ENCODE measurements around the gene ALDH1L1.

The ALDH1L1 gene

DNA sequence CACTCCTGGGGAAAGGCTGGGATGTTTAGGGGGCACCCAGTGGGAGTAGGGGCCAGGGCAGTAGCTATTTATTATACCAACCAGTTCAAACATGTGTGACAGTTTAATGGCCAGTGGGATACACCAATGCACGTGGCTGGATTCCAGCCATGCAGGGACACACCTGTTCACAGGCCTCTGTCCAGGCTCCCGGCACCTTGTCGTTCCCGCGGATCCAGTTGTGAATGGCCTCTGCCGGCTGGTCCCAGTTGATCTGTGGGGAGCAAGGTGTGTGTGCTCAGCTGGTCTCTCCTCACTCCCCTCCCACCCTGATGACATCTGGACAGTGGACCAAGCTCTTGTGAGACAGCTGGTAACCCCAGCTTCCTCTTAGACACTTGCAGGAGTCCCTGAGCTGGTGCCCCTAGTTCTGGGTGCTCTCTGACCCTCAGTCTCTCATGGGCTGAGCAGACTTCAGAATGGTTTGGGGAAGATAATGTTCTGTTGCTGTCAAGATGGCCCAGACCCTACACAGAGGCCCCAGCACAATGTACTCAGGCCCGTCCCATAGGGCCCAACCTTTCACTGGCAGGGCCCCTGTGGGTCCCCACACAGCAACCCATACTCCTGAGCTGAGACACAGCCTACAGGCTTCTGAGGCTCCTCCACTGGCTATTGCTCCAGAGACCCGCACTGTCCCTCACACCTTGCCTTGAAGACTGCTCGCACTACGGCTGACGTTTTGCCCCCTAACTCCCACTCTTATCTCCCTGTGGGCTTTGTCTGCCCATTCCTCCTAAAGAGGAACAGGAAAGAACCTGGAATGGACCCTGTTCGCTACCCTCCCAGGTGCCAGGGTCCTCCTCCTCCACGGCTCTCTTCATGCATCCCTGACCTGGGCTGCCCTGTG is 25.8 kb downstream of the ALDH1L1 start:
- DNase-seq = no peak

DNA sequence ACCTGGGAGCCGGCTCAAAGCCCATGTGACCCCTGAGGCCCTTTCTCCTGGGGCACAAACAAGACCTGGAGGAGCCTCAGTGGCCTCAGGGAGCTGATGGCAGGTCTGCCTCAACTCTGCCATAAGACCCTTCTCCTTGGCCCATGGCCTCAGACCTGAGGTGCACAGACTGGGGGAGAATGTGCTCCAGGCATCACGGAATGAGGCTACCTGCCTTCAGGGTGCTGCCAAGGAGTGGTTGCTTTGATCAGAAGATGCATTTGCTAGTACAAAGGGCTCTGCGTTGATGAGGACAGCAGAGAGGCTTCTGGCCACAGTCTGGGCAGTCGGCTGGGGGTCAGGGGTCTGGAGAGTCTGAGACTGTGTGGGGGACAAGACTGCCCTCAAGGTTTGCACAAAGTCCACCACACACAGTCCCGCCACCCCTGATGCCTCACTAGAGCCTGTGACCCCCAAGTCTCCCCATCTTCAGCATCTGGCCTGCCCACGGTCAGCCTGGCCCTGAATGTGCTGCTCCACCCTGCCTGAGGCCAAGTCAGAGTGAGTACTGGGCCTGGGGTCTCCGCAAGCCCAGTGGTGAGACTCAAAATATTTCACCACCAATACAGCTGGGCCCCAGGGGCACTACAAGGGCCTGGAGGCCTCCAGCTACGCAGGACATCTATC is 26.6 kb downstream of the ALDH1L1 start:
- no peak for DNase-seq

DNA sequence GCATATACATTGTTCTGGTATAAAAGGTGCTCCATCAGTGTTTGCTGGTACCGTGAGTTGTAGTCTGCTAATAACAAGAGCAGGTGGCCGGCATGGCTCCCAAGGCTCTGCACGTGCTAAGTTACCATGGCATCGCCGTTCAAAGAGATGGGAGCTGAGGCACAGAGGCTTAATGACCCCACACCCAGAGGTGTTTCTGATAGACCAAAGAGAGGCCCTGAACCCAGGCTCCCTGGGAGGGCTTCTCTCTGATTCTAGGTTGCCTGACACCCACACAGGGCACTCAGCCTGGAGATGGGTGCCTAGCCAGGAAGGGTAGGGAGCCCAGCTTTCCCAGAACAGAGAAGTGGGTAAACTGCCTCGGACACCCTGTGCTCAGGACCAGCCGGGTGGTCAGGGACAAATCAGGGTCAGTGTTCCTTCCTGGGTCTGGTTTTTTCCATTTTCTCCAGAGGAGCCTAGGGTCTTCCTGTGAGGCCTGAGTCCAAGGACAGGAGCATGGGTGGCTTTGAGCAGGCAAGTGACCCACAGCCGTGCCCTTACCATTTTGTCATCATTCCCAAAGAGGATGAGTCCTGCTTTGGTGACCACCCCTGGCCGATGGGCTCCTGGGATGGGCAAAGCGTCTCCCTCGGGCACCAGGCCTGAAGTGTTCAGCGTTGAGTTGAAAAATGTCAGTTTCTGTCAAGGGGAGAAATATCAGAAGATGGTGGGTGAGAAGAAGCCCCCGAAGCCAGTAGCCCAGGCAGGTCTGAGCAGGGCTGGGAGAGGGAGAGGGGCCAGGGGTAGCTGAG is 27.3 kb downstream of the ALDH1L1 start:
- DNase-seq = no peak

DNA sequence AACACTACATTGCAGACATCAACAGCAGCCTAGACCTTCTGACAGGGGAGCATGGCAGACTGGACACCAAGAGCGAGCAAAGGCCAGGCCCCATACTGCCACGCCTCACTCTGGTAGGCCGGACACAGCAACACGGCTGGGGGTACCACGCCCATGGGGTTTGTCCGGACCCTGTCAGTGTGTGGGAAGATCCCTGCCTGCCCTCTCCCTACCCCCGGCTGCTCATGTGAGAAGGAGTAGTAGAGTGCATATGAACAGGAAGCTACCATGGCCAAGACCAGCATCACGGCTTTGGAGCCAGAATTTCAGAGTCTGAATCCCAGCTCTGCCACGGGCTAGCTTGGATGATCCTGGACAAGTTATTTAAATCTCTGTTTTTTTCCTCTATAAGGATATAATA is 27.9 kb downstream of the ALDH1L1 start:
- no peak for DNase-seq

DNA sequence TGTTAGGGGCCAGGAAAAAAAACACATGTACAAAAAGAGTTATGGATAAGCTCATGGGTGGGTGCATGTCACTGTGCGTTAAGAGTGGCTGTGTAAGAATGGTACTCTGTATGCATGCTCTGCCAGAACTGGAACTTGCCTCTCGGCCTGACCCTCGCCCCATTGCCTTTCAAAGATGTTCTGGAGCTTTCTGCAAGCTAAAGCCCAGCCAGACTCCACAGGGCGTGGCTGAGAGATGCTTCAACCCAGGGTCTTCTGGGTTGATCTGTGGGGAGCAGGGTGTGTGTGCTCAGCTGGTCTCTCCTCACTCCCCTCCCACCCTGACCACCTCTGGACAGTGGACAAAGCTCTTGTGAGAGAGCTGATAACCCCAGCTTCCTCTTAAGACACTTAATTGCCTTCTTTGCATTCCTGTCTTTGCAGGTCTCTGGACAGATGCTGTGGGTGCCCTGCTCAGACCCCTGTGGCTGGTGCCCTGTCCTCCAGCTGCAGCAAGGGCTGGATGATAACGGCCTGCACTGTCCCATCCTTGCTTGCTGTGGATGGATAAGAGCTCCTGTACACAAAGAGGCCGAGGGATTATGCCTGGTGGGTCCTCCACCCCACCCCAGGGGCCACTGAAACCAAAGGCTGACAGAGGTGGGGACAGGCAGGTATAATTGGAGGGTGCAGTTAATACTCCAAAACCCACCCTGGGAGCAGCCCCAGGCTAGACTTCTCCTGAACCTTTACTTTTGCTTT is 28.7 kb downstream of the ALDH1L1 start:
- DNase-seq = no peak

DNA sequence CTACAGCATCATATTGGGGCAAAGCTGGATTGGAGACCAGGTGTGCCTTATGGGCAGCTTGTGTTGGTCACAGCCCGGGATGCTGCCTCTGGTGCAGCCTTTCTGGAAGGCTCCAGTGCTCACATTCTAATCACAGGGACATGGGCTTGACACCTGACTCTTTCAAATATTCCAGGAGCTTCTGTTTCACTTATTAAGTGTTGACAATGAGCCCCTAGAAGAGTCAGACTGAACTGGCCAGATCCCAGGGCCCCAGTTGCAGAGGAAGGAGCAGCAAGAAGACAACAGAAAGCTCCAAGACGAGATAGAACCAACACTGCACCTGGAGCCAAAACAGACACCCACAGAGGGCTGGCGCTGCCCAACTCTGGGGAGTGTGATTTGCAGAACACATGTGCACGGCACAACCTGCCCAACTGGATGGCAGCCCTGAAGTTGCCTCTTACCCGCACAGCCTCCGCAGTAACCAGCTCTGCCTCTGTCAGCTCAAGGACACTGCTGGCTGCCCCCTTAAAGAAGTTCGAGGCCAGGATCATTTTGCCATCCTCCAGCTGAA is 30.3 kb downstream of the ALDH1L1 start:
- no peak for DNase-seq

DNA sequence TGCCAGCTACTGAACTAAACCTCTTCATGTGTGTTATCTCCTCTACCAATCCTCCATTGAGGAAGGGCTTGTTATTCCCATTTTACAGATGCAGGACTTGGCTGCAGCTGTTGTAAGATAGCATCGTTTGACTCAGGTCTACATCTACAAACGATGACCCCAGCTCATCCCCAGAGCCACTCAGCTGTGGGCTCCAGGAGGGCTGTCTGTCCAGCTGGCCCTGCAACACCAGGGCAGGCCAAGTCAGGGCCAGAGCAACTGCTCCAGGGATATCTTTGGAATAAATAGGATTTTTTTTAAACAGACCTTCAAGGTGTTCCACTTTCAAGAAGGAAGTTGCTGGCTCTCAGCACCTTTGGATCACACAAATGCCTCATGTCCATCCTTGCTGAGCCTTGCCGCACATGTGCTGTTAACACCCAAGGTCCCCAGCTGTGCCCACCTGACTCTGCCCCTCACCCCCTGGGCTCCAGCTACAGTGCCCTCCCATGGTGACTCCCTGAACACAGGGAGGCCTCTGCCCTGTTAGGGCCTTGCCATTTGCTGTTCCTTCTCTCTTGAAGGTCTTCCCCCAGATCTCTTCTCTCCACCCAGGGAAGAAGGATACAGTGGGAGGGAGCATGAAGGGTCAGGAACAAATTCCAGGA is 31.0 kb downstream of the ALDH1L1 start:
- no peak for DNase-seq

DNA sequence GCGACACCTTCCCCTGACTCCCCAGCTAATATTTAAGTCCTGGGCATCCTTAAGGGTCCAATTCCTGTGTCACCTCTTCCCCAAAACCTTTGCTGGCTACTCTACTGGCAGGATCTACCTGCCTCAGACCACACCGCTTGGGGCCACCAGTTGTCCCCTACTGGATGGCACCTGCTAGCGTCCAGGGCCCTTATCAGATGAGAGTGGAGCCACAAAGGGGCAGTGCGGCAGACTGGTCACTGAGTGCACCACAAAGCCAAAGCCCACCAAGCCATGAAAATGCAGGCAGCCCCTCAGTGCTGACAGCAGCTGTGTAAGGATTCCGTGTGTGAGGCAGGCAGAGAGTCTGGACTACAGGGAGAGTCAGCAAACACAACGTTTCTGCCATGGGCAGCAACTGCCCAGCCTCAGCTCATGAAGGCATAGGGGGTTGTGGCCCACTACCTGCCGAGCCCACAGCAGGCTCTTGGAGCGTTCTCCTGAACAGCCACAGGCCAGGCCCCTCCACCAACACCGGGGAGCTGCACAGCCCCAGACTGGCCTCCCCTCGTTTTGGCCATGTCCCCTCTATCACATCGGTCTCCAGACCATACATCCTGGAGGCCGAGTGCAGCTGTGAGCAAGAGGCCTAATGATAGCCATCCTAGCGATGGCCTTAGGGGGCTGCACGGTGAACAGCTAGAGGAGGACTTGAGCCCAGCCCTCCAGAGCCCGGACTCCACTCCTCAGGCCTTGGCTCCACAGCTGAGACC is 32.3 kb downstream of the ALDH1L1 start:
- no peak for DNase-seq

DNA sequence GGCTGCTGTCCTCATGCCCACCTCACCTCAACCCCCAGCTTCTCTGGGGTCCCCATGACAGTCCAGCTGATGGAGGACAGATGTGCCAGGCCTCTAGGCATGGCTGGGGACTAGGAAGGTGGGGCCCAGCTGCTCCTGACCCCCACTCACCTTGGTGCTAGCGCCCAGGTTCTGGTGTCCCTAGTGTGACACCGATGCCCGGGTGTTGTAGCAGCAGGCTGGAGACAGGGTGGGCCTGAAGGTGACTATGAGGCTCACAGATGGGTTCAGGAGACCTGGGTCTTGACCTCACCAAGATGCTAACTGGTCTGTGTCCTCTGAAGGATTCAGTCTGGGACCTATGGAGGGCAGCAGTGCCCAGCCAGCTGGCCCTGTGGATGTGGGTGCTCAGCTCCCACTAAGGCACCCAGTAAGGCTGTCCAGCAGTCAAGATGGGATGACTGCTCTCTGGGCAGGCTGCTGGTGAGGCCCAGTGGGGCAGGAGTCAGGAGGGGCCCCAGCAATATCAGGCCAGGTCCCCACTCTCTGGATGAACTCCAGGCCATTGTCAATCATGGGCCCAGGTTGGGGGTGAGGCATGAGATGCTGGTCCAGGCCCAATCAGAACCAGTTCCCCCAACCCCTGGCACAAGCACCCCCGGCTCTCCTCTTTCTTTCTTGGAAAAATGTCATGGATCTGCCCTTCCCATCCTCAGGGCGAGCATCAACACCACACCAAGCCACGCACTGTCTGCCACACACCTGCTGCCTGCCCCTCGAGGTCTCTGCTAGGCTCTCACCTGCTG is 33.0 kb downstream of the ALDH1L1 start:
- DNase-seq = no peak

DNA sequence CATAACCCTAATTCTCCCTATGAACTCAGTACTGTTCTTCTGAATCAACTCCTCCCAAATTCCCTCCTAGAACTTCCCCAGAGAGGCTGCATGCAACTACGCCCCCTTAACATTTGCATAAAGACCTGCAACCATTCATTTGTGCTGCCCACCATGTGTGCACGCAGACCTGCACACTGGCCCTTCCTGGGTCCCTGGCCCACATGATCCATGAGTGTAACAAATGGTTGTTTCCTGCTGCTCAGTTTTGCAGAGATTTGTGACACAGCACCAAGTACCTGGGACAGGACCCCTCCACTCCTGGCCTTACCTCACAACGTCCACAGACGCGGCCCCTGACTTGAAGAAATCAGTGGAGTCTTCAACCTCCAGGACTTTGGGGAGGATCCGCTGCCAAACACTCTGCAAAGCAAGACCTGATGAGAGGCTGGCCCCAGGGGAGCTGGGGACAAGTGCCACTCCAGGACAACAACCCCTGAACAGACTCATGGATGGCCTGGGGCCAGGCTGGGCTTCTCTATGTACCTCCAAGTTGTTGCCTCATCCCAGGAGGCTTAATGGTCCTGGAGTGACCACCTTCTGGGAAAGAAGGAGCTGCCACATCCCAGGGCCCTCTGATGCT is 33.8 kb downstream of the ALDH1L1 start:
- DNase-seq = no peak

DNA sequence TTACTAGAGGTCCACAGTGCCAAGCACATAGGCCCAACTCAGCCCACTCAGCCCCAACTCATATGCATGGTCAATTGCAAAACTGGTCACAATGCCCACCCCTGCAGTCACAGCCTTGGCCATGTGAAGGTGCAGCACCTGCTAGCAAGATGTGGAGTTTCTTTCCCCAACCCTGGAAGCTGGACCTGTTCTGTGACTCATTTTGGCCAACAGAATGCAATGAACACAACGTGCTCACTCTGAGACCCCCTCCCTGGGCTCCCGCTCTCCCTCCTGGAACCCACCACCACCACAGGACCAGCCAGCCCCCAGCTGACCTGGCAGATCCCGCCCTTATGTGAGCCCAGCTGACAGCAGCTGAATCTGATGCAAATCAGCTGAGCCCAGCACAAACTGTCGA is 34.4 kb downstream of the ALDH1L1 start:
- DNase-seq = no peak

DNA sequence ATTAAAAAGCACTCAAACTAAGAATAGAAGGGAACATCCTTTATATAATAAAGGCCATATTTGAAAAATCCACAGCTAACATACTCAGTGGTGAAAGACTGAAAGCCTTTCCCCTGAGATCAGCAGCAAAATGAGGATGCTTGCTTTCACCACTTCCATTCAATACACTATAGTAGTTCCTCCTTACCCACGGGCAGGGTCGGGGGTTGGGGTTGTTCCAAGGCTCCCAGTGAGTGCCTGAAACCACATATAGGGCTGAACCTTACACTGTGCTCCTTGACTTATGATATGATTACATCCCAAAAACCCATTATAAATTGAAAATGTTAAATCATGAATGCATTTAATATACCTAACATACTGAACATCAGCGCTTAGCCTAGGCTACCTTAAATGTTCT is 37.7 kb downstream of the ALDH1L1 start:
- DNase-seq = no peak

DNA sequence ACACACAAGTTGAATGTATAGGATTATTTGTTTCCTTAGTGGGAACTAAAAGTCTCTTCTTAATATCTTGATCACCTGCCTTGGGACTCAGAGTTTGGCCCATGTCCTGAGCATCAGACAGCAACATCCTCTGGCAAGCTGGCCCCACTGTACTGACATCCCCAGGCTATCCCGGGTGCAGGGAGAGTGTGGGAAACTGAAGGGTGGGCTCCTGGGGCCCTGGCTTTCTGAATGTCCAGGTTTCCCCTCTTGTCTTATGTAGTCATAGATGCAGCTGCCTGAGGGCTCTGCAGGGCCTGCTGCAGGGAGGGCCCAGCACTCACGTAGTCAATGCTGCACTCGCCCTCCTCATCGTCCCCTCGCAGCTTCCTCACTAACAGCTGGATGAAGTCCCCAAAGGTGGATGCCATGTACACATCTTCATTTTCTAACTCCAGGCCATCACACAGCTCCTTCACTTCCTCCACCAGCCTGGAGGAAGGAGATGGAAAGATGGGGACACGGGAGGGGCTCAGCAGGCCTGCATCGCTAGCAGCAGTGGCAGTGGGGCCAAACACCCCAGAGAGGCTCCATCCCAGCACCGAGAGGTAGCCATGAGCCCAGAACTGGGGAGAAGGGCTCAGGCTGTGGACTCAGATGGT is 42.8 kb downstream of the ALDH1L1 start:
- no peak for DNase-seq

DNA sequence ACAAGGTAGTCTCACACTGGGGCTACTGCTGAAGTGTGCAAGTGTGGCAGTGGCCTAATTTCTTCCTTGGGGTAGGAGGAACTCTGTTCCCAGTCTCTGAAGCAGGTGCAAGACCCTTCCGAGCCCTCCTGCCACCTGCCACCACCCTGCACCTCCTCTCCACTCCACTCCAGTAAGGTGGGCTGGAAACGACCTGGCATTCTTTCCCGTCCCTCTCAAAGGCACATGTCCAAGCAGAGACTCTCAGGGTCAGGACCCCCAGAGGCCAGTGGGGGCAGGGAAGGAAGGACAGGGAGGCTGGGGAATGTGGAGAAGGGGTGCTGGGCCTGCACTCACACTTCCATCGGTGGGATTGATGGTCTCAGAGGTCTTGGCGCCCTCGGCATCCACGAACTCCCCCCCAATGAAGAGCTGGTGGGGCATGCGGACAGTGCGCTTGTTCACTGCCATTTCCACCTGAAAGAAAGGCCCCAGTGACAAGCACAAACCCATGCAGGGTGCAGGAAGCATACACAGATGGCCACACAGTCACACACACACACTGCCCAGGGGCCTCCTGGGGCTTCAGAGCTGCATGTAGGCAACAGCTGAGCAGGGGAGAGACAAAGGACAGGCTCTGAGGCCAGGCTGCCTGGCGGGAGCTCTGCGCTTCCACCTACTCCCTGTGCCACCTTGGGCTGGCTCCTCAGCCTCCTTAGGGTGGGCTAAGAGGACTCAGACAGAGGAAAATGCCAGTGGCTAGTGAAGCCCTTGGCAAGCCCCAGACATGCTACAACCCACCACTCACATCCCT is 43.8 kb downstream of the ALDH1L1 start:
- DNase-seq = no peak

DNA sequence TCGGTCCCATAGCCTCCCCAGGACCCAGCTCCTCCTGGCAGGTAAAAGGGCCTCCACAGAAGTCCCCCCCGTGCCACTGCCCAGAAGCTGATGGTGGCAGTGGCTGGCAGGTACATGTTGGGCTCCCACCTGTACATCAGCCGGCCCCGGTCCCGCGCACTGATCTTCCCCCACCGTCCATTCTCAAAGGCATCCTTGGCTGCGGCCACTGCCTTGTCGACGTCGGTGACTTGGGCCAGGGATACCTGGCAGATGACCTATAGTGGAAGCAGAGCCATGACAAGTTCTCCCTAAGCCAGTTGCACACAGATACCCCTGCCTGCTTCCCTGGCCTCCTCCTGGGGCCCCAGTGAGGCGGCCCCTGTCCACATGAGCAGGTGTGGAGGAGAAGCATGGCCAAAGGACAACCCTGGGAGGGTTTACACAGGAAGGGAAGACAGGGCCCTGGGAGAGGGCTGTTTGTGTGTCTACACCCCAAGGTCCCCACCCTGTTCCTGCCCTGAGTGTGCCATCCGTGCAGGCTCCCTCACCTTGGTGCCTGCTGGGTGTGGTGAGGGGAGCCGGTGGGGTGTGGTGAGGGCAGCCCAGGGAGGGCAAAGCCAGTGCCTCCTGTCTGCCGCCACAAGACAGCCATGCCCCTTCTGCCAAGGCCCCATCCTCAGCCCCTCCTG is 44.8 kb downstream of the ALDH1L1 start:
- DNase-seq = no peak

DNA sequence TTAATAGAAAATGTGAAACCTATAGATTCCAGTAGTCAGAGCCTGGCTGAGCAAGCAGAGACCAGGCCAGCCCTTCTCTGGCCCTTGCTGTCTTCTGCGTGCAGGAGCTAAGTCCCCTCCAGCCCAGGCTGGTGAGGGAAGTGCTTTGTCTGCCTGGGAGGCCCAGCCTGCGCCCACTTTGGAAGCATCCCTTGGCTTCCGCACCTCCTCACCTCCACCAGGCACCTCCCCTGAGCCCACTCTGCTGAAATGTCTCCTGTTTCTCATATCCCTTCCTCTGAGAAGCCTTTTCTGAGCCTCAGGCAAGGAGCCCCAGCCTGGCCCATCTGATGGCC is 45.3 kb downstream of the ALDH1L1 start:
- no peak for DNase-seq

DNA sequence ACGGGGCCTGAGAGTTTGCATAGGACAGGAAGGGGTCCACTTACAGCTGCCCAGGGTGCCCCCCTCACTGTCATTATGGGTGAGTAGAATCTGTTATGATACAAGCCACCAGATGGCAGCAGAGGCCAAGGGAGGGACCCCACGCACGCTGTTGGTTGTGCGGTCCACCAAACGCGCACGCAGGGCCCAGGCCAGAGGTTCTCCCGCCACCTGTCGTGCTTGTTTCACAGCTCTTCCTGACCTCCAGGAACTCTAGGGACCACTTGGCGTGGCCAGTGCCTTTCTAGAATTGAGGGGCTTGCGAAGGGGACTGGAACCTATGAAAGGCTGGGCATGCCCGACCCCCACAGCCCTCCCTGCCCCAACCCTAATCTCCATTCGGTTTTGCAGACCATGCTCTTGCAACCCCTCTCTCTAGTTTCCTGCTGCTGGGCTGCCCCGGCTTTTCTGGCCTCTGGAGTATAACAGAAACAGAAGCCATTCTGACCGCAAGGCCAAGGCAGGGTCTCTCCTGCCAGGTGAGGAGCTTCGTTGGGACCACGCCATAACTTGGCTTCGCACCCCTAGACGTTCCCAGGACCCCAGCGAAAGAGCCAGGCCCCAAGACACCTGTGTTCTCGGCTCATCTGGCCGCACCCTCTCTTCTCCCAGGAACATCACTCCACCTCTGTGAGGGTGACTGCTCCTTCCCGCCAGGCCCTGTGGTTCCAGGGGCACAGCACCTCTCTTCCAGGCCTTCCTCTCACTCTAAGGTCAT is 46.0 kb downstream of the ALDH1L1 start:
- DNase-seq = peak; percentile 73 to 85

Measured in NCI-H2081 (cell line).